Measurements from ENCODE around the gene MYORG. TPM values are rescaled to one million over a fixed set of nuclear protein-coding genes. Genes with fewer than 3 reads are reported as not detected.

Gene MYORG
- total and polyA plus RNA-seq, 4 donors: 1.6 to 9.6 (median 4.1) TPM

DNA sequence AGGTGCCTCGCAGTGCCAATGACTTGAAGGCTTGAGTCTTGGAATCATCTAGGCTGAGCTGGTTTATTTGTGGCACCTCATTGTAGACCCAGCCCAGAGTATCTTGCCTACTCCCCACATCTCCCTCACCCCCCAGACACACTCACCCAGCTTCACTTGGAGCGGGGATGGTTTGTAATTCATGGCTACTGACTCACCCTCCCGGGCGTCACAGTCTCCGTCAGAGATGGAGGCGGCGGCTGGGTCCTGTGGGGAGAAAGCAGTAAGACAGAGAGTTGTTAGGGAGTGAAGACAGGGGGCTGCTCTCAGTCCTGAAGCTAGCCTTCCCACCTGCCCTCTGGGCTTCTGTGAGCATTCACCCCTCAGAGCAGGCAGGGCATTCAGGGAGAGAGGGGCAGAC, 29.0 kb upstream of the MYORG start:
- Histone ChIP-seq H3K9me3 (ENCODE audit: control insufficient read depth, low read length) (no peaks in the 10 kb centered on the region), H3K4me1 (ENCODE audit: control insufficient read depth in 1 of 2, insufficient read depth in 2 of 2, low read length in 2 of 2) (no peaks in the 10 kb centered on the region), H3K36me3 (ENCODE audit: control insufficient read depth in 1 of 2, insufficient read depth in 2 of 2, low read length in 1 of 2) (peaks cover 0 to 3% of the 10 kb centered on the region in 2 donors), H3K27ac (ENCODE audit: low read depth in 1 of 2, low read length in 2 of 2) (no peak overlapping the region), H3K4me3 (ENCODE audit: low read length in 2 of 2) (no peak overlapping the region), H3K27me3 (ENCODE audit: control insufficient read depth in 1 of 2, insufficient read depth in 2 of 2, low read length in 1 of 2) (no peaks in the 10 kb centered on the region)
- WGBS, 2 donors: 82 to 86% methylated on average over 7 of the region's 7 CpGs
- DNase-seq (no peak), ATAC-seq (ENCODE audit: low FRiP score) (no peak)
- intact Hi-C loops (cut with DNase I): no loop called here

DNA sequence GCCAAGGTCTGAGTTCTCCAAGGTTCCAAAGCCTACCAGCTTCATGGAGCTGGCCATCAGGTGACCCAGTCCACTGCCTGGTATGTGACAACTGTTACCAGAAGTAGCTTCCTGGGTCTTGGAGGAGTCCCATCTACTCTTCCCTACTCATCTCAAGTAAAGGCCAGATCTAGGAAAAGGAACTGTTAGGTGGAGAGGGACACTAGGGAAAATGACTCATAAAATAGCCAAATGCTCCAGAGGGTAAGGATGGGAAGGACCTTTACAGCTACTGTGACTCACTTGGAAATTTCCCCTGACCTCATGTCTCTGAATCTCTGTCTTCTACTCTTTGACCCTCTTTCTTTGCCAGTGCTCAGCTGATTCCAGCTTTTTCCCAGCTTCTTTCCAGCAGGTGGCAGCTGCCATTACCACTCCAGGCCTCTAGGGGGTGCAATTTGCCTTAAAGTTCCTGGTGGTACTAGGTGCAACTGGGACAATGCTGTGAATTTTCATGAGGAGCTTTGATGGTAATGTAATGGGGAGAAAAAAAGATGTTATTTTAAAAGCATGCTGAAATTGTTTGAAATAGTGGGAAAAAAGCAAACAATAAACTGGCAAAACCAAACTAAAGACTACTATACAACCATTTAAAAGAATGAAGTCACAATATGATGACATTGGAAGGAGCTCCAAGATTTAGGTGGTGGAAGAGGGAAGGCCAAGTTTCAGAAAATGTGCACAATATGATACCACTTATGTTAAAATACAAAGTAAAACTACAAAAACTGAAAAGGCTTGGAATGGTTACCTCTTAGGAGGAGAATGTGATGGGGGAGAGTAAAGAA, 27.1 kb upstream of the MYORG start:
- Histone ChIP-seq H3K36me3 (ENCODE audit: control insufficient read depth in 1 of 2, insufficient read depth in 2 of 2, low read length in 1 of 2) (peaks cover 0 to 3% of the 10 kb centered on the region in 2 donors), H3K4me1 (ENCODE audit: control insufficient read depth in 1 of 2, insufficient read depth in 2 of 2, low read length in 2 of 2) (no peaks in the 10 kb centered on the region), H3K27ac (ENCODE audit: low read depth in 1 of 2, low read length in 2 of 2) (no peak overlapping the region), H3K9me3 (ENCODE audit: control insufficient read depth, low read length) (no peaks in the 10 kb centered on the region), H3K4me3 (ENCODE audit: low read length in 2 of 2) (no peak overlapping the region), H3K27me3 (ENCODE audit: control insufficient read depth in 1 of 2, insufficient read depth in 2 of 2, low read length in 1 of 2) (no peaks in the 10 kb centered on the region)
- DNase-seq: peak; percentile 65 to 88
- ATAC-seq (ENCODE audit: low FRiP score): peak; percentile 79
- intact Hi-C loops (cut with DNase I): loop anchor here (1.0 to 5.0 kb wide), 3 partner anchors 94 to 189 kb away; no protein-coding TSS in a partner anchor

DNA sequence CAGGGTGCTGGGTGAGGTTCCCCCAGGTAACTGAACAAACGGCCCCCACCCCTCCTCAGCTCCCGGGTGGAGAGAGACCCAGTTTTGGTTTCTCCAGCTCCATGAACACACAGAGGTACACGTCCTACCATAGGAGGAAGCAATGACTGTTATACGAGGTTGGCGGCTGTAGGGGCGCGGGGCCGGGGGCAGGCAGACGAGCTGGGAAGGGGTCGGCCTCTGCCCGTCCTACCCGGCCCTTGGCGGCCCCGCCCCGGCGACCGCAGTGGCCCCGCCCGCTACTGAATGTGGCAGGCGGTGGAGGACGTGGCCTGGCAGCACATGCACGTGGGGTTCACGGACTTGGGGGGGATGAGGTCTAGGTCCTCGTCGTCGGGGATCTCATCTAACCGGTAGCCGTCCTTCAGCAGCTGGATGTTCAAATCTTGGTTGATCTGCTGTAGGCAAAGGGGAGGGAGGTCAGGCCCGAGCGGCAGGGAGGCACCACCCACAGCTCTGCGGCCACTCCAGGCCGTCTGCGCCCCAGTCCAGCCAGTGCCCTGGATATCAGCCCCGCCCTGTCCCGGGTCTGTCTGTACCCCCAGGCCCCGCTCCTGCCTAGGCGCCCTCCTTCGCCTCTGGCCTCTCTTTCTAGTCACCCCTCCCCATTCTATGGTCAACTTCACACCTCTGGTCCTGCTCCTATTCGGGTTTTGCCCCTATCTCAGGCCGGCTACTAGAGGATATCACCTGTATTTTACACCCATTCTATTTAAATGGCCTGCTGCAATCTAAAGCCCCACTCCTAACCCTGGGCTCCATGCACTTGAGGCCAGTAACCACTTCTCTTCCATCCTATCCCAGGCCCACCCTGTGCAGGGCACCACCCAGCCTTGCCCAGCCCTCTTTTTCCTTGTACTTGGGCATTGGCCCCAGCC, 24.2 kb upstream of the MYORG start:
- no peaks in the 10 kb centered on the region for H3K27me3 ChIP-seq (ENCODE audit: control insufficient read depth in 1 of 2, insufficient read depth in 2 of 2, low read length in 1 of 2)
- 84% methylated on average over 30 to 40 of the region's 40 CpGs for WGBS, 2 donors
- H3K9me3 ChIP-seq (ENCODE audit: control insufficient read depth, low read length): no peaks in the 10 kb centered on the region
- ATAC-seq (ENCODE audit: low FRiP score) (no peak), DNase-seq (no peak)
- no peak overlapping the region for H3K4me3 ChIP-seq (ENCODE audit: low read length in 2 of 2)
- H3K27ac ChIP-seq (ENCODE audit: low read depth in 1 of 2, low read length in 2 of 2): no peak overlapping the region
- intact Hi-C loops (cut with DNase I): loop anchor here (5.0 kb wide), 2 partner anchors 96 to 191 kb away; no protein-coding TSS in a partner anchor
- peaks cover 0 to 3% of the 10 kb centered on the region in 2 donors for H3K36me3 ChIP-seq (ENCODE audit: control insufficient read depth in 1 of 2, insufficient read depth in 2 of 2, low read length in 1 of 2)
- H3K4me1 ChIP-seq (ENCODE audit: control insufficient read depth in 1 of 2, insufficient read depth in 2 of 2, low read length in 2 of 2): no peaks in the 10 kb centered on the region

DNA sequence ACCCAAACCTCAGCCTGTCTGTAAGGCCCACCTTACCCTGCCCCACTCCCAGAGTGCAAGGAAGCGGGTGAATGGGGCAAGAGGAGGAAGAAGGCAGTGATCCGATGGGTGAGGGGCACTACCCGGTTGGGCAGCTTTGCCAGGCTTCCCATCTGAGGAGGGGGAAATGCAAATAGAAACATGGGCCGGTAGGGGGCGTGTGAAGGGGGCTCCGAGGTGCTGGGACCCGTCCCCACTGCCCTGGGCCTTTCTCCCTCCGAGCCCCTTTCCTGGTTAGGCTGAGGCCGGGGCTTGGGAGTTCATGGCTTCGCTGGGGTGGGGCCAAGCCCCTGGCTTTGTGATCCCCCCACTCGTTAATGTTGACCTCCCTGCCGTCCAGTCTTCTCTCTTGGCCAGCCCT, 23.6 kb upstream of the MYORG start:
- ATAC-seq (ENCODE audit: low FRiP score) (no peak), DNase-seq (no peak)
- no peak overlapping the region for H3K27ac ChIP-seq (ENCODE audit: low read depth in 1 of 2, low read length in 2 of 2)
- intact Hi-C loops (cut with DNase I): loop anchor here (5.0 kb wide), 2 partner anchors 97 to 192 kb away; no protein-coding TSS in a partner anchor
- no peaks in the 10 kb centered on the region for H3K9me3 ChIP-seq (ENCODE audit: control insufficient read depth, low read length)
- no peaks in the 10 kb centered on the region for H3K4me1 ChIP-seq (ENCODE audit: control insufficient read depth in 1 of 2, insufficient read depth in 2 of 2, low read length in 2 of 2)
- H3K27me3 ChIP-seq (ENCODE audit: control insufficient read depth in 1 of 2, insufficient read depth in 2 of 2, low read length in 1 of 2): no peaks in the 10 kb centered on the region
- no peak overlapping the region for H3K4me3 ChIP-seq (ENCODE audit: low read length in 2 of 2)
- 68 to 69% methylated on average over 12 of the region's 12 CpGs for WGBS, 2 donors
- peaks cover 0 to 3% of the 10 kb centered on the region in 2 donors for H3K36me3 ChIP-seq (ENCODE audit: control insufficient read depth in 1 of 2, insufficient read depth in 2 of 2, low read length in 1 of 2)

DNA sequence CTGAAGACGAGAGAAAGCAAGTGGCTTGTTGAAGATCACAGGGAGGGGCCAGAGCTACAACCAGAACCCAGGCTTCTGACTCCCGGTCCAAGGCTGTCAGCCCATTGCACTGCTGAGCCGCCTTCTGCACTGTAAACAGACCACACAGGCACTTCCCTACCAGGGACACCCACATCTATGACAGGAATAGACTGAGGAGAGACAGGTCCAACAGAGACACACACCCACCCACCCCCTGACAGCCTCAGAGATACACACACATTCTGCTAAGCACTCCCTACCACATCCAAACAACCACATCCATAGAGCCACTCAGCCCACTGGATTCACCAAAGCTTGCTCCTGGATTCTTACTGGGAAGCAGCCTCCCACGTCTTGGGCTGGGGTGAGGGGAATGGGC, 23.0 kb upstream of the MYORG start:
- no peak for DNase-seq
- Histone ChIP-seq H3K4me1 (ENCODE audit: control insufficient read depth in 1 of 2, insufficient read depth in 2 of 2, low read length in 2 of 2) (no peaks in the 10 kb centered on the region), H3K4me3 (ENCODE audit: low read length in 2 of 2) (no peak overlapping the region), H3K36me3 (ENCODE audit: control insufficient read depth in 1 of 2, insufficient read depth in 2 of 2, low read length in 1 of 2) (peaks cover 0 to 3% of the 10 kb centered on the region in 2 donors), H3K27ac (ENCODE audit: low read depth in 1 of 2, low read length in 2 of 2) (no peak overlapping the region), H3K27me3 (ENCODE audit: control insufficient read depth in 1 of 2, insufficient read depth in 2 of 2, low read length in 1 of 2) (no peaks in the 10 kb centered on the region), H3K9me3 (ENCODE audit: control insufficient read depth, low read length) (no peaks in the 10 kb centered on the region)
- ATAC-seq (ENCODE audit: low FRiP score): no peak
- 81 to 87% methylated on average over 4 of the region's 4 CpGs for WGBS, 2 donors
- intact Hi-C loops (cut with DNase I): loop anchor here (5.0 kb wide), 2 partner anchors 98 to 193 kb away; no protein-coding TSS in a partner anchor

DNA sequence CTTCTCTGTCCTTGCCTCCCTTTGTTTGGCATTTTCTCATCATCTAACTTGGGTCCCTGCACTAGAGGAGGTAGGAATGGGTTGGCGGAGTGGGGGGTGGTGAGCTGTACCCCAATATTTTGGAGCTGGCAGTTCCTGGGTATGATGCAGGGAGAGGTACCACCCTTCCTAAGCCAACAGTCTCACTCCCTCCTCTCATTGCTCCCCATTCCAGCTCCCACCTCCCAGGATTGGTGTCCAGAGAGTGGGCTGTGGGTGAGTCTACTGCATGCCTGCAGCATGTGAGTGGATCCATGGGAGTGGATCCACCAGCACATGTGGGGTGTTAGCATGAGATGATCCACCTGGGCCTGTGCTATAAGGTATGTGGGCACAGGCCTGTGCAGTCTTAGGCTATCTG, 22.2 kb upstream of the MYORG start:
- Histone ChIP-seq H3K27ac (ENCODE audit: low read depth in 1 of 2, low read length in 2 of 2) (no peak overlapping the region), H3K4me3 (ENCODE audit: low read length in 2 of 2) (no peak overlapping the region), H3K36me3 (ENCODE audit: control insufficient read depth in 1 of 2, insufficient read depth in 2 of 2, low read length in 1 of 2) (peaks cover 0 to 3% of the 10 kb centered on the region in 2 donors), H3K9me3 (ENCODE audit: control insufficient read depth, low read length) (no peaks in the 10 kb centered on the region), H3K27me3 (ENCODE audit: control insufficient read depth in 1 of 2, insufficient read depth in 2 of 2, low read length in 1 of 2) (no peaks in the 10 kb centered on the region), H3K4me1 (ENCODE audit: control insufficient read depth in 1 of 2, insufficient read depth in 2 of 2, low read length in 2 of 2) (no peaks in the 10 kb centered on the region)
- 85 to 100% methylated on average over 1 of the region's 1 CpG for WGBS, 2 donors
- DNase-seq: no peak
- no peak for ATAC-seq (ENCODE audit: low FRiP score)
- intact Hi-C loops (cut with DNase I): no loop called here

DNA sequence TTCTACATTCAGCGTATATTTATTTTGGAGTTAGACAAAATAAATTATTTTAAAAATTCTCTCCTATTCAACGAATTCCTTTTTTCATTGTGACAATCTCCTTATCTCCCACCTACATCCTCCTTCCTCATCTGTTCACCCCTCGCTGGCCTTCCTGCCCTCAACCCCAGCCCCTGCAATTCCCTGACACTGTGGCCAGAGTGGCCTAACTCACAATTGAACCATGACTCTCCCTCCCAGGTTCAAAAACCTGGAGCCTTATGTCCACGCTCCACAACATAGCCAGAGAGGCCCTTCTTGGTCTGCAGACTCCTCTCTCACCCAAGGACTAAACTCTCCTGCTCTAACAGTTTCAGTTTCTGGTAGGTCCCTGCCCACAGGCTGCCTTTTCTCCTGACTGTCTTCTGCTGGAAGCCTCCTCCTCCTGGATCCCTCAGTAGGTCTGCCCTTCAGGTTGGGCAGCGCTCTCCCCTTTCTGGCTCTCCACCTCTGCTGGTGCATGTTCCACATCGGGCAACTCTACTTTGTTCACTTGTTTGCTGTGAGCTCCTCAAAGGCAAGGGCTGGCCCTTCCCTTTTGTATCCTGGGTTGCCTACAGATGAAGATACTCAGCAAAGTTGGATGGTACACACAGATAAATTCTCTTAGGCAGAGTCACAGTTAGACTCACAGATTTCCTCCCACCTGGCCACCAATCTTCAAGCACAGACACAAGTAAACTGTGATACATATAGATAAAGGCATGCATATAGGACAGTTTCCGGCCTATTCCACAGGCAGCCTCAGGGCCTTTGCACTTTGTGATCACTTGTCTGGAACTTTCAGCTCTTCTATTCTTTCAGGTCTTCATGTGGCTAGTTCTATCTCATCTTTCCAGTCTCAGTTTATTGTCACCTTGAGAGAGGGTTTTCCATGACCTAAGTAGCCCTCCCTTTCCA, 19.8 kb upstream of the MYORG start:
- 79 to 81% methylated on average over 7 of the region's 7 CpGs for WGBS, 2 donors
- intact Hi-C loops (cut with DNase I): no loop called here
- DNase-seq (no peak), ATAC-seq (ENCODE audit: low FRiP score) (no peak)
- Histone ChIP-seq H3K27me3 (ENCODE audit: control insufficient read depth in 1 of 2, insufficient read depth in 2 of 2, low read length in 1 of 2) (no peaks in the 10 kb centered on the region), H3K4me3 (ENCODE audit: low read length in 2 of 2) (no peak overlapping the region), H3K4me1 (ENCODE audit: control insufficient read depth in 1 of 2, insufficient read depth in 2 of 2, low read length in 2 of 2) (no peaks in the 10 kb centered on the region), H3K36me3 (ENCODE audit: control insufficient read depth in 1 of 2, insufficient read depth in 2 of 2, low read length in 1 of 2) (no peaks in the 10 kb centered on the region), H3K9me3 (ENCODE audit: control insufficient read depth, low read length) (no peaks in the 10 kb centered on the region), H3K27ac (ENCODE audit: low read depth in 1 of 2, low read length in 2 of 2) (no peak overlapping the region)

DNA sequence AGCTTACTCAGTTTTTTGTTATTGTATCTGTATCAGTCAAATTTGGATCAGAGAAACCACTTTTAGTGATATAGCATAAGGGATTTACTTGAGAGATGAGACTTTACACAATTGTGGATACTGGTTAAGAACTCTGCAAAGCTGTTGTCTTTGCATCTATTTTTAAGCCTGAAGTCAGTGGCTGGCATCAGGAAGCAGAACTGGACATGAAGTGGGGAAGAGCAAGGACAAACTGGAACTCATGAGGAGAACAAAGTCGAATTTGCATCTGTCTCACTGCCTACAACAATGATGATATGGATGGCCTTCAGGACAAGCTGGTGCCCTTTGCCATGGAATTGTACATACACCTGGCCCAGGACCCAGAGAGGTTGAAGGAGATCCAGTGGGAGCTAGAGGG, 15.8 kb upstream of the MYORG start:
- ATAC-seq (ENCODE audit: low FRiP score) (no peak), DNase-seq (no peak)
- Histone ChIP-seq H3K27me3 (ENCODE audit: control insufficient read depth in 1 of 2, insufficient read depth in 2 of 2, low read length in 1 of 2) (no peaks in the 10 kb centered on the region), H3K4me1 (ENCODE audit: control insufficient read depth in 1 of 2, insufficient read depth in 2 of 2, low read length in 2 of 2) (no peaks in the 10 kb centered on the region), H3K4me3 (ENCODE audit: low read length in 2 of 2) (no peak overlapping the region), H3K9me3 (ENCODE audit: control insufficient read depth, low read length) (no peaks in the 10 kb centered on the region), H3K27ac (ENCODE audit: low read depth in 1 of 2, low read length in 2 of 2) (no peak overlapping the region), H3K36me3 (ENCODE audit: control insufficient read depth in 1 of 2, insufficient read depth in 2 of 2, low read length in 1 of 2) (no peaks in the 10 kb centered on the region)
- WGBS, 2 donors: 63 to 74% methylated on average over 1 of the region's 1 CpG
- intact Hi-C loops (cut with DNase I): no loop called here

Data from aorta (tissue), 5 donors.